ENCODE measurements around the gene STN1. TPM values are rescaled to one million over a fixed set of nuclear protein-coding genes. Genes with fewer than 3 reads are reported as not detected.
A peak's percentile ranks its signal among the peaks of the same experiment; 100 is the strongest.

Gene STN1
- total RNA-seq, 6 experiments from 2014 or later: 12.1 to 15.6 (median 14.7) TPM

GRCh38 chr10:103892181-103892580 lies 25.8 kb downstream of the STN1 start:
- Mint-ChIP-seq H3K36me3 (ENCODE audit: low read depth) (peaks cover 8% of the 10 kb centered on the region; the same call in 1 of the 2 replicates), H3K9me3 (no peaks in the 10 kb centered on the region)

GRCh38 chr10:103890688-103891087 lies 27.3 kb downstream of the STN1 start:
- Mint-ChIP-seq H3K36me3 (ENCODE audit: low read depth) (no peaks in the 10 kb centered on the region), H3K27ac (peak overlapping the region; percentile 75; the same call in 1 of the 2 replicates), H3K9me3 (no peaks in the 10 kb centered on the region), H3K4me3 (no peak overlapping the region), H3K4me1 (ENCODE audit: low read depth) (peaks cover 61% of the 10 kb centered on the region), H3K27me3 (ENCODE audit: insufficient read depth) (no peaks in the 10 kb centered on the region; the same call in 1 of the 2 replicates)
- TF ChIP-seq CTCF (IDR thresholded peaks at IDR 0.05): no peak
- no peak for DNase-seq

More at GRCh38 chr10:103892181-103892580, 25.8 kb downstream of the STN1 start:
- peaks cover 70% of the 10 kb centered on the region for H3K4me1 Mint-ChIP-seq (ENCODE audit: low read depth)
- TF ChIP-seq CTCF (IDR thresholded peaks at IDR 0.05): no peak
- H3K27ac Mint-ChIP-seq: no peak overlapping the region
- H3K27me3 Mint-ChIP-seq (ENCODE audit: insufficient read depth): no peaks in the 10 kb centered on the region; the same call in 1 of the 2 replicates
- DNase-seq: no peak
- H3K4me3 Mint-ChIP-seq: no peak overlapping the region

GRCh38 chr10:103890194-103890658 lies 27.8 kb downstream of the STN1 start:
- no peak overlapping the region for H3K4me3 Mint-ChIP-seq
- peak overlapping the region; percentile 75 for H3K27ac Mint-ChIP-seq
- no peaks in the 10 kb centered on the region; the same call in 1 of the 2 replicates for H3K27me3 Mint-ChIP-seq (ENCODE audit: insufficient read depth)
- no peaks in the 10 kb centered on the region for H3K36me3 Mint-ChIP-seq (ENCODE audit: low read depth)
- no peak for TF ChIP-seq CTCF (IDR thresholded peaks at IDR 0.05)
- DNase-seq: peak; percentile 26
- no peaks in the 10 kb centered on the region for H3K9me3 Mint-ChIP-seq
- H3K4me1 Mint-ChIP-seq (ENCODE audit: low read depth): peaks cover 56% of the 10 kb centered on the region

- no peaks in the 10 kb centered on the region for H3K9me3 Mint-ChIP-seq
- DNase-seq: no peak
- H3K4me3 Mint-ChIP-seq: no peak overlapping the region
- peaks cover 46% of the 10 kb centered on the region for H3K4me1 Mint-ChIP-seq (ENCODE audit: low read depth)
- H3K27me3 Mint-ChIP-seq (ENCODE audit: insufficient read depth): no peaks in the 10 kb centered on the region; the same call in 1 of the 2 replicates
- H3K27ac Mint-ChIP-seq: peak overlapping the region; percentile 40
- no peaks in the 10 kb centered on the region for H3K36me3 Mint-ChIP-seq (ENCODE audit: low read depth)
- no peak for TF ChIP-seq CTCF (IDR thresholded peaks at IDR 0.05)
Observed at GRCh38 chr10:103889121-103889720, 28.8 kb downstream of the STN1 start.

GRCh38 chr10:103888113-103888841 lies 29.7 kb downstream of the STN1 start:
- Mint-ChIP-seq H3K4me3 (peak overlapping the region; percentile 72), H3K9me3 (no peaks in the 10 kb centered on the region), H3K4me1 (ENCODE audit: low read depth) (peaks cover 37% of the 10 kb centered on the region), H3K36me3 (ENCODE audit: low read depth) (no peaks in the 10 kb centered on the region), H3K27me3 (ENCODE audit: insufficient read depth) (no peaks in the 10 kb centered on the region; the same call in 1 of the 2 replicates), H3K27ac (peak overlapping the region; percentile 60)
- TF ChIP-seq CTCF (IDR thresholded peaks at IDR 0.05): peak; percentile 97
- peak; percentile 76 for DNase-seq
